ENCODE data around the gene WTIP. TPM values are rescaled to one million over a fixed set of nuclear protein-coding genes. Genes with fewer than 3 reads are reported as not detected.

WTIP gene
- total and polyA plus RNA-seq, 2 of the 13 experiments (the other 11 are each of a cell fraction or from before 2014, with no cell fraction given), result 15.0 to 18.1 TPM

GRCh38 chr19:34501339-34502320 lies 20.1 kb downstream of the WTIP start (continued):
- TF ChIP-seq ZNF704 (CRISPR knock-in tag; IDR thresholded peaks at IDR 0.05; ENCODE audit: borderline replicate concordance) (peak; percentile 82; the same call in 1 of the 2 replicates), ZNF563 (CRISPR knock-in tag; IDR thresholded peaks at IDR 0.05) (no peak), BORCS8-MEF2B (CRISPR knock-in tag; IDR thresholded peaks at IDR 0.05) (peak; percentile 58; the same call in 1 of the 2 replicates), GATAD2A (CRISPR knock-in tag; IDR thresholded peaks at IDR 0.05) (peak; percentile 32; the same call in 1 of the 2 replicates), POLR2G (IDR thresholded peaks at IDR 0.05; ENCODE audit: low read depth, low read length) (no peak), EP300 (IDR thresholded peaks at IDR 0.05; ENCODE audit: low read depth in 2 of 2, low read length in 2 of 2) (no peak), EP300 (CRISPR knock-in tag; IDR thresholded peaks at IDR 0.05; ENCODE audit: borderline replicate concordance) (no peak), MAFG (CRISPR knock-in tag; IDR thresholded peaks at IDR 0.05) (no peak), ZNF766 (CRISPR knock-in tag; IDR thresholded peaks at IDR 0.05; ENCODE audit: borderline replicate concordance) (no peak), USF2 (IDR thresholded peaks at IDR 0.05; ENCODE audit: low read depth, low read length) (no peak), USF2 (CRISPR knock-in tag; IDR thresholded peaks at IDR 0.05; ENCODE audit: borderline replicate concordance) (no peak), HDAC2 (CRISPR knock-in tag; IDR thresholded peaks at IDR 0.05) (peak; percentile 34; the same call in 1 of the 2 replicates), SAFB2 (CRISPR knock-in tag; IDR thresholded peaks at IDR 0.05; ENCODE audit: borderline replicate concordance, low read depth) (no peak), TFAP4 (IDR thresholded peaks at IDR 0.05; ENCODE audit: borderline replicate concordance, low read depth) (peak; percentile 17; the same call in 1 of the 2 replicates), ZNF782 (CRISPR knock-in tag; IDR thresholded peaks at IDR 0.05; ENCODE audit: borderline replicate concordance) (0 out of 2 replicates have a peak, but pooled peaks have one; percentile 46), RBAK (CRISPR knock-in tag; IDR thresholded peaks at IDR 0.05) (no peak), ARNT2 (CRISPR knock-in tag; IDR thresholded peaks at IDR 0.05; ENCODE audit: low read depth) (no peak; the same call in 1 of the 2 replicates), POLR2A (IDR thresholded peaks at IDR 0.05; ENCODE audit: insufficient read depth in 1 of 2, low read depth in 2 of 2, low read length in 2 of 2) (no peak), ZSCAN31 (CRISPR knock-in tag; IDR thresholded peaks at IDR 0.05; ENCODE audit: low read depth) (0 out of 2 replicates have a peak, but pooled peaks have one; percentile 34), SIN3B (IDR thresholded peaks at IDR 0.05; ENCODE audit: low read length) (no peak), NR1H2 (CRISPR knock-in tag; IDR thresholded peaks at IDR 0.05; ENCODE audit: borderline replicate concordance, low read depth) (no peak), KMT2A (CRISPR knock-in tag; IDR thresholded peaks at IDR 0.05) (no peak), ZNF343 (CRISPR knock-in tag; IDR thresholded peaks at IDR 0.05) (no peak), ZNF660 (CRISPR knock-in tag; IDR thresholded peaks at IDR 0.05; ENCODE audit: borderline replicate concordance, low read depth) (no peak), PHF21A (CRISPR knock-in tag; IDR thresholded peaks at IDR 0.05) (peak; percentile 42; the same call in 1 of the 2 replicates), ARNT (IDR thresholded peaks at IDR 0.05) (no peak), ZMYM3 (CRISPR knock-in tag; IDR thresholded peaks at IDR 0.05) (no peak)
